MCF 10A (cell line): ENCODE results near the gene KLHDC9. TPM values are rescaled to one million over a fixed set of nuclear protein-coding genes. Genes with fewer than 3 reads are reported as not detected.
A peak's percentile ranks its signal among the peaks of the same experiment; 100 is the strongest.

ENCODE experiments used
- BruUV-seq: library from RNA; stranded (reverse); fragments of 400-500 nt; replicated peaks from 2 replicates; lab custom pipeline; 2021; lab: Mats Ljungman, UMichigan
- CTCF ChIA-PET: fragments of 300-600 bp; sonication (Branson Sonifier 250); formaldehyde crosslinking; extraction: SDS; loops from one replicate; lab custom pipeline; 2021; ENCODE audit warnings: antibody characterized with exemption, inconsistent platforms; lab: Yijun Ruan, JAX
- POLR2A ChIA-PET: fragments of 300-600, 350-650 bp; sonication (Branson Sonifier 250); formaldehyde crosslinking; extraction: SDS; loops from one replicate; lab custom pipeline; 2020; ENCODE audit warnings: antibody characterized with exemption, inconsistent platforms; lab: Yijun Ruan, JAX
- DNase-seq: peaks from one replicate; pipeline ENCODE4 v3.0.0-alpha.2; 2018; ENCODE audit not compliant: unreplicated experiment
- H3K27ac Mint-ChIP-seq: one replicate; pipeline ENCODE4 v1.8.0; 2022; ENCODE audit warnings: mild to moderate bottlenecking, low read depth, mixed read lengths; ENCODE audit not compliant: unreplicated experiment
- H3K27me3 Mint-ChIP-seq: one replicate; pipeline ENCODE4 v1.8.0; 2022; ENCODE audit warnings: mixed read lengths; ENCODE audit not compliant: insufficient read depth, unreplicated experiment
- H3K36me3 Mint-ChIP-seq: one replicate; pipeline ENCODE4 v1.8.0; 2022; ENCODE audit warnings: mild to moderate bottlenecking, moderate library complexity, mixed read lengths; ENCODE audit not compliant: insufficient read depth, unreplicated experiment
- H3K4me1 Mint-ChIP-seq: one replicate; pipeline ENCODE4 v1.8.0; 2022; ENCODE audit warnings: mixed read lengths; ENCODE audit not compliant: insufficient read depth, unreplicated experiment
- H3K4me3 Mint-ChIP-seq: one replicate; pipeline ENCODE4 v1.8.0; 2022; ENCODE audit warnings: mild to moderate bottlenecking, moderate library complexity, mixed read lengths; ENCODE audit not compliant: unreplicated experiment
- H3K9me3 Mint-ChIP-seq: one replicate; pipeline ENCODE4 v1.8.0; 2022; ENCODE audit warnings: mixed read lengths; ENCODE audit not compliant: unreplicated experiment
- intact Hi-C: fragments of 100-400 bp; cut with micrococcal nuclease; formaldehyde crosslinking; loops from 2 replicates; pipeline ENCODE4 v1.14.1; 2022
- total RNA-seq: library from RNA; stranded (reverse); gene quantifications from 2 replicates; pipeline ENCODE4 v1.2.3, GENCODE V29; 2022
- TF ChIP-seq, protein P1 (sequence below): fragments of 200-600 bp; IDR thresholded peaks from one replicate; pipeline ENCODE4 v1.8.0; 2022; ENCODE audit warnings: antibody characterized with exemption, mild to moderate bottlenecking; ENCODE audit not compliant: unreplicated experiment

Gene KLHDC9
- total RNA-seq, 1 experiment from 2014 or later = not detected

DNA sequence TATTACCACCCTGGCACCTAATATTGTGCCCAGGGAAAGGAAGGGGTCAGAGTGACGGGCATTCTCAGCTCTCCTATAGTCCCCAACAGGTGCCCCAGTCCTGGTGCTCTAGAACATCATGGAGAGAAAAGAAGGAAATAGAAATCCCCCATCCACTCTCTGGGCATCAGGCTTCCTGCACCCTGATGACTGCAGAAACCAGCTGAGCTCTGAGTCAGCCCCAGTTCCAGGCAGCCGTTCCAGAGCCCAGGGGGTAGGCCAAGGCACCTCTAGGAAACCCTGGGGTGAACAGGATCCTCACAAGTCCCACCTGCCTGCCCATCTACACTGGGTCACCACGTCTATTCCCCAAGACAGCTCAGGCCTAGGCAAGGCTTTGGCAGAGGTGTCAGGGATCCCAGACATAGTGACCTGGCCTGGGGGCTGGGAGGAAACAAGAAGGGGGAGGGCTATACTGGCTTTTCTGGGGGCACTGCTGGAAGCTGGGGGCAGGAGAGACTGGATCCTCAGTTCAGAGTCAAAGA, 9.5 kb upstream of the KLHDC9 start:
- ChIA-PET CTCF (interaction anchor here (0.6 to 6.5 kb wide), 8 partner anchors 8 to 64 kb away, joined by 3 to 80 read pairs (median 3); partner anchors contain the start of genes KLHDC9 and USF1), POLR2A (interaction anchor here (1.1 to 1.4 kb wide), 3 partner anchors 9 to 70 kb away, joined by 3 to 5 read pairs (median 3); no protein-coding TSS in a partner anchor)
- Mint-ChIP-seq H3K9me3 (no peaks in the 10 kb centered on the region), H3K4me3 (no peak overlapping the region), H3K4me1 (peaks cover 50% of the 10 kb centered on the region), H3K36me3 (peaks cover 6% of the 10 kb centered on the region), H3K27ac (no peak overlapping the region), H3K27me3 (no peaks in the 10 kb centered on the region)
- TF ChIP-seq, protein P1, sequence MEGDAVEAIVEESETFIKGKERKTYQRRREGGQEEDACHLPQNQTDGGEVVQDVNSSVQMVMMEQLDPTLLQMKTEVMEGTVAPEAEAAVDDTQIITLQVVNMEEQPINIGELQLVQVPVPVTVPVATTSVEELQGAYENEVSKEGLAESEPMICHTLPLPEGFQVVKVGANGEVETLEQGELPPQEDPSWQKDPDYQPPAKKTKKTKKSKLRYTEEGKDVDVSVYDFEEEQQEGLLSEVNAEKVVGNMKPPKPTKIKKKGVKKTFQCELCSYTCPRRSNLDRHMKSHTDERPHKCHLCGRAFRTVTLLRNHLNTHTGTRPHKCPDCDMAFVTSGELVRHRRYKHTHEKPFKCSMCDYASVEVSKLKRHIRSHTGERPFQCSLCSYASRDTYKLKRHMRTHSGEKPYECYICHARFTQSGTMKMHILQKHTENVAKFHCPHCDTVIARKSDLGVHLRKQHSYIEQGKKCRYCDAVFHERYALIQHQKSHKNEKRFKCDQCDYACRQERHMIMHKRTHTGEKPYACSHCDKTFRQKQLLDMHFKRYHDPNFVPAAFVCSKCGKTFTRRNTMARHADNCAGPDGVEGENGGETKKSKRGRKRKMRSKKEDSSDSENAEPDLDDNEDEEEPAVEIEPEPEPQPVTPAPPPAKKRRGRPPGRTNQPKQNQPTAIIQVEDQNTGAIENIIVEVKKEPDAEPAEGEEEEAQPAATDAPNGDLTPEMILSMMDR = no peak
- intact Hi-C loops = loop anchor here (10.0 kb wide), 1 partner anchor 744 kb away; the partner anchor contains the start of genes COPA and NCSTN
- no TSS peak for BruUV-seq
- peak; percentile 42 for DNase-seq

DNA sequence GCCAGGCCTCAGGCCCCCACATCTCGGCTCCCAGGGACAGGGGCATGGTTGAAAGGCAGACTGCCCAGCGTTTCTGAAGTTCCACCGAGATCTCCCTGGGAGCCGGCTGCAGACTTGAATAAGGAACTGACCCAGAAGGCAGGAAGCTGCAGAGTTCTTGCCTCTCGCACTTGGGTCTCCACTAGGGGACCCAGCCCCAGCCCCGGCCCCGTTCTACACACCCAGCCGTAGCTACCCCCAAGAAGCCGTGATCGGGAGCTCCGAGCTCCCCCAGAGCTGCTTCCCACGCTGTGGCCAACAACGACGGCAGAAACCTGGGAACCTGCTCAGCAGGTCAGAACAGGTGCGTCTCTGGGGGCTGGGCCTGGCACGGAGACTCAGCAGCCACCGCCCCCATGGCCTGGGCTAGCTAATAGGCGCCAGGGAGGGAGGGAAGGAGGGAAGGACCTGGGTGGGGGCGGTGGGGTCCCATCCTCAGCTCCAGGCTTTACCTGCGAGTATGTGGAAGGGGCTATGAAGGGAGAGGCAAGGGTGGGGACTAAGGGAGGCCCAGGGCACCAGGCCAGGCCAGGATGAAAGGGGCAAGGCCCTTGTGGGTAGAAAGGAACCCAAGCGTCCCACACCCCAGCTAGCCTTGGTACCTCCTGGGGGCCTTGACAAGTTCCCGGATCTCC, 8.8 kb upstream of the KLHDC9 start, which contains the start of gene NECTIN4:
Gene NECTIN4, minus strand, starts transcription at position 308 of the 674 bp plus-strand sequence. Its CDS starts 262 bp downstream, at position 46.
- CTCF ChIA-PET = interaction anchor here (0.6 to 6.5 kb wide), 6 partner anchors 8 to 482 kb away, joined by 3 to 80 read pairs (median 5); partner anchors contain the start of gene KLHDC9
- no peak for DNase-seq
- Mint-ChIP-seq H3K4me3 (no peak within 1 kb of the TSS), H3K27me3 (no peaks in the 10 kb centered on the region), H3K9me3 (no peaks in the 10 kb centered on the region), H3K4me1 (peaks cover 43% of the 10 kb centered on the region), H3K36me3 (peaks cover 6% of the 10 kb centered on the region), H3K27ac (no peak within 1 kb of the TSS)
- TF ChIP-seq, protein P1 = no peak
- BruUV-seq = no TSS peak
- intact Hi-C loops = loop anchor here (10.0 kb wide), 1 partner anchor 745 kb away; the partner anchor contains the start of genes COPA and NCSTN
- POLR2A ChIA-PET = interaction anchor here (0.5 to 1.3 kb wide), 4 partner anchors 10 to 105 kb away, joined by 3 to 5 read pairs (median 4); no protein-coding TSS in a partner anchor

DNA sequence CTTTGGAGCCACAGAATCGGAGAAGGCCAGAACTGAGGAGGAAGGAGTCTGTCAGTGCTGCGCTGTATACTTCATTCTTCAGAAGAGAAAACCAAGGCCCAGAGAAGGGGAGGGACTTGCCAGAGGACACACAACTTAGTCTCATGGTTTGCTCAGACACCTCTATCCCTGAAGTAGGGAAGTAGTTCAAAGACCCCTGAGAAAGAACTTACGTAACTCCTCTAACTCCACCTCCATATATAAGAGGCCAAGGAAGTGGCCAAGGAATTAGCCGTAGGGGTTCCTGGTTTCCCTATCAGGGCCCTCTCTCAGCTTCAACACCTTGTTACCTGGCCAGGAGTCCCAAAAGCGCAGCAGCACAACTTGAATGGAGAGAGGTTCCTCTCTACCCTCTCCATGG, 8.2 kb upstream of the KLHDC9 start:
- BruUV-seq = no TSS peak

More for the DNA sequence above, 8.2 kb upstream of the KLHDC9 start:
- intact Hi-C loops = loop anchor here (10.0 kb wide), 1 partner anchor 745 kb away; the partner anchor contains the start of genes COPA and NCSTN
- Mint-ChIP-seq H3K9me3 (no peaks in the 10 kb centered on the region), H3K36me3 (peaks cover 6% of the 10 kb centered on the region), H3K27me3 (no peaks in the 10 kb centered on the region), H3K4me3 (no peak overlapping the region), H3K4me1 (peaks cover 40% of the 10 kb centered on the region), H3K27ac (no peak overlapping the region)
- POLR2A ChIA-PET = interaction anchor here (0.5 to 1.1 kb wide), 3 partner anchors 41 to 106 kb away, joined by 3 to 5 read pairs (median 4); no protein-coding TSS in a partner anchor
- no peak for DNase-seq
- TF ChIP-seq, protein P1 = no peak
- CTCF ChIA-PET = interaction anchor here (1.4 to 6.5 kb wide), 3 partner anchors 7 to 92 kb away, joined by 5 to 80 read pairs (median 12); partner anchors contain the start of gene KLHDC9
